Measurements from ENCODE around the gene SKAP1.

DNA sequence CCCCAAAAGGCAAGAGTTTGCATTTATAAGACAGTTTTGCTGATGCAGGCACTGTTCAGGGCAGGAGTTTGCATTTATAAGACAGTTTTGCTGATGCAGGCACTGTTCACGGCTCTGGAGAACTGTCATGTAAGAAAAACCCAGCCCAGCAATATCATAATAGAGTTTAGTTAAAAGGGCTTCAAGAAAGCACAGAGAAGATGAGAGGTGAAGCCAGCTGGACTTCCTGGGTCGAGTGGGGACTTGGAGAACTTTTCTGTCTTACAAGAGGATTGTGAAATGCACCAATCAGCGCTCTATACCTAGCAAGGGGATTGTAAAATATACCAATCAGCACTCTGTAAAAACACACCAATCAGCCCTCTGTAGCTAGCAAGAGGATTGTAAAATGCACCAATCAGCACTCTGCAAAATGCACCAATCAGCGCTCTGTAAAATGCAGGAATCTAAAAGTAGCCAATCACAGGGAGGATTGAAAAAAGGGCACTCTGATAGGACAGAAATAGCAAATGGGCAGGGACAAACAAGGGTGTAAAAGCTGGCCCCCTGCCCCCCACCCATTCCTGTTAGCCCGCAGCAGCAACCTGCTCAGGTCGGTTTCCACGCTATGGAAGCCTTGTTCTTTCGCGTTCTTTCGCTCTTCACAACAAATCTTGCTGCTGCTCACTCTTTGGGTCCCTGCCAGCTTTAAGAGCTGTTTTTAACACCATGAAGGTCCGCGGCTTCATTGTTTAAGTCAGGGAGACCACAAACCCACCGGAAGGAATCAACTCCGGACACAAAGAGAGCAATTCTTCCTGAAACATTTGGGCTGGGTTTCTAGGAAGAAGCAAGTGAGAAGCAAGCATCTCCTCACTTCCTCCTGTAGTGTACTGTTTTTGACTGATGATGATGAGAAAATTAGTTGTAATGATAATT is 327.0 kb downstream of the SKAP1 start:
- TF ChIP-seq, protein P1, sequence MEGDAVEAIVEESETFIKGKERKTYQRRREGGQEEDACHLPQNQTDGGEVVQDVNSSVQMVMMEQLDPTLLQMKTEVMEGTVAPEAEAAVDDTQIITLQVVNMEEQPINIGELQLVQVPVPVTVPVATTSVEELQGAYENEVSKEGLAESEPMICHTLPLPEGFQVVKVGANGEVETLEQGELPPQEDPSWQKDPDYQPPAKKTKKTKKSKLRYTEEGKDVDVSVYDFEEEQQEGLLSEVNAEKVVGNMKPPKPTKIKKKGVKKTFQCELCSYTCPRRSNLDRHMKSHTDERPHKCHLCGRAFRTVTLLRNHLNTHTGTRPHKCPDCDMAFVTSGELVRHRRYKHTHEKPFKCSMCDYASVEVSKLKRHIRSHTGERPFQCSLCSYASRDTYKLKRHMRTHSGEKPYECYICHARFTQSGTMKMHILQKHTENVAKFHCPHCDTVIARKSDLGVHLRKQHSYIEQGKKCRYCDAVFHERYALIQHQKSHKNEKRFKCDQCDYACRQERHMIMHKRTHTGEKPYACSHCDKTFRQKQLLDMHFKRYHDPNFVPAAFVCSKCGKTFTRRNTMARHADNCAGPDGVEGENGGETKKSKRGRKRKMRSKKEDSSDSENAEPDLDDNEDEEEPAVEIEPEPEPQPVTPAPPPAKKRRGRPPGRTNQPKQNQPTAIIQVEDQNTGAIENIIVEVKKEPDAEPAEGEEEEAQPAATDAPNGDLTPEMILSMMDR (IDR thresholded peaks at IDR 0.05), result no peak
- TF ChIP-seq POLR2AphosphoS5 (IDR thresholded peaks at IDR 0.05) (no peak), POLR2A (IDR thresholded peaks at IDR 0.05; ENCODE audit: low read depth) (no peak)

All from esophagus muscularis mucosa (tissue), 3 donors.